GM23338 (cell line): Measurements from ENCODE around the gene PELI3. TPM values are rescaled to one million over a fixed set of nuclear protein-coding genes. Genes with fewer than 3 reads are reported as not detected.
"Not testable (repeated sequence)": the region's sequence is repeated elsewhere in the genome, so short reads cannot be mapped to it uniquely, and the experiment has no call there.

Source experiments
- ATAC-seq: fragments of 200-7000 bp; cut with Tn5 transposase; 3 replicates; pipeline ENCODE4 v1.9.1; 2020
- DNase-seq: peaks from one replicate; pipeline ENCODE4 v3.0.0-alpha.2; 2015; ENCODE audit warnings: low spot score
- H2AFZ ChIP-seq: fragments of 200-600 bp; sonication (generic); 2 replicates; pipeline ENCODE4 v1.8.0; 2016; ENCODE audit warnings: antibody characterized with exemption, mild to moderate bottlenecking, moderate library complexity
- H3F3A ChIP-seq: fragments of 200-600 bp; sonication (generic); replicated peaks from 2 replicates; pipeline ENCODE4 v1.8.0; 2017; ENCODE audit warnings: antibody characterized with exemption, mixed run types, low read depth
- H3K27ac ChIP-seq: fragments of 200-600 bp; sonication (generic); 2 replicates; pipeline ENCODE4 v1.6.1; 2016; ENCODE audit warnings: low read depth
- H3K27me3 ChIP-seq: fragments of 200-600 bp; sonication (generic); 2 replicates; pipeline ENCODE4 v1.8.0; 2016; ENCODE audit warnings: mild to moderate bottlenecking, mixed run types, moderate library complexity; ENCODE audit not compliant: insufficient read depth
- H3K36me3 ChIP-seq: fragments of 200-600 bp; sonication (generic); 2 replicates; pipeline ENCODE4 v1.8.0; 2016; ENCODE audit warnings: mild to moderate bottlenecking; ENCODE audit not compliant: insufficient read depth
- H3K4me1 ChIP-seq: fragments of 200-600 bp; sonication (generic); 2 replicates; pipeline ENCODE4 v1.8.0; 2016; ENCODE audit warnings: mild to moderate bottlenecking, moderate library complexity; ENCODE audit not compliant: insufficient read depth
- H3K4me2 ChIP-seq: fragments of 200-600 bp; sonication (generic); 2 replicates; pipeline ENCODE4 v1.7.1; 2017; ENCODE audit warnings: mixed run types
- H3K4me3 ChIP-seq: fragments of 200-600 bp; sonication (generic); 2 replicates; pipeline ENCODE4 v1.6.1; 2016; ENCODE audit warnings: mixed run types
- H3K79me2 ChIP-seq: fragments of 200-600 bp; sonication (generic); replicated peaks from 2 replicates; pipeline ENCODE4 v1.8.0; 2017; ENCODE audit warnings: mild to moderate bottlenecking; ENCODE audit not compliant: insufficient read depth
- H3K9me2 ChIP-seq: fragments of 200-600 bp; sonication (generic); 2 replicates; pipeline ENCODE4 v1.8.0; 2017; ENCODE audit not compliant: insufficient read depth
- H4K20me1 ChIP-seq: fragments of 200-600 bp; sonication (generic); replicated peaks from 2 replicates; pipeline ENCODE4 v1.8.0; 2017; ENCODE audit warnings: mild to moderate bottlenecking; ENCODE audit not compliant: insufficient read depth
- H3K27ac Mint-ChIP-seq: 2 replicates; pipeline ENCODE4 v1.8.0; 2020; ENCODE audit warnings: inconsistent platforms, mild to moderate bottlenecking, moderate library complexity, mixed read lengths
- H3K27me3 Mint-ChIP-seq: 3 replicates; pipeline ENCODE4 v1.8.0; 2022; ENCODE audit warnings: low read depth, mild to moderate bottlenecking, moderate library complexity, mixed read lengths, inconsistent platforms; ENCODE audit not compliant: insufficient read depth, poor library complexity
- H3K36me3 Mint-ChIP-seq: 3 replicates; pipeline ENCODE4 v1.8.0; 2021; ENCODE audit warnings: low read depth, mild to moderate bottlenecking, inconsistent platforms, moderate library complexity, mixed read lengths
- H3K4me1 Mint-ChIP-seq: 3 replicates; pipeline ENCODE4 v1.8.0; 2020; ENCODE audit warnings: mild to moderate bottlenecking, inconsistent platforms, mixed read lengths
- H3K4me3 Mint-ChIP-seq: 3 replicates; pipeline ENCODE4 v1.8.0; 2021; ENCODE audit warnings: moderate library complexity, mild to moderate bottlenecking, inconsistent platforms, mixed read lengths
- H3K9me3 Mint-ChIP-seq: 3 replicates; pipeline ENCODE4 v1.8.0; 2020; ENCODE audit warnings: moderate library complexity, mild to moderate bottlenecking, inconsistent platforms, mixed read lengths
- CREB1 ChIP-seq: fragments of 250-450 bp; sonication (Bioruptor Pico); IDR thresholded peaks from 2 replicates; pipeline ENCODE4 v1.5.0; 2020; ENCODE audit warnings: low read depth, mild to moderate bottlenecking, moderate library complexity
- EZH2phosphoT487 ChIP-seq: fragments of 200-600 bp; sonication (generic); IDR thresholded peaks from one replicate; pipeline ENCODE4 v1.8.1; 2018; ENCODE audit warnings: antibody characterized with exemption; ENCODE audit not compliant: unreplicated experiment
- JUNB ChIP-seq: IDR thresholded peaks from one replicate; pipeline ENCODE4 v1.6.1; 2016; ENCODE audit warnings: antibody characterized with exemption; ENCODE audit not compliant: unreplicated experiment
- STAT1 ChIP-seq: IDR thresholded peaks from one replicate; pipeline ENCODE4 v1.6.1; 2016; ENCODE audit warnings: antibody characterized with exemption; ENCODE audit not compliant: unreplicated experiment
- ZNF331 ChIP-seq: fragments of 250-450 bp; sonication (Bioruptor Pico); IDR thresholded peaks from 2 replicates; pipeline ENCODE4 v1.5.0; 2020; ENCODE audit warnings: low read depth, mild to moderate bottlenecking, moderate library complexity
- polyA plus RNA-seq: library from polyadenylated mRNA; unstranded; fragments of >200 nt; fragmentation: Nextera tagmentation; extraction: Ambion mirVana; gene quantifications from 2 replicates; pipeline ENCODE4 v1.2.1, GENCODE V29; 2016
- total RNA-seq: library from RNA; depleted of rRNA; stranded (reverse); fragments of >200 nt; shearing (Covaris generic); gene quantifications from 2 replicates; pipeline ENCODE4 v1.2.3, GENCODE V29; 2014
- TF ChIP-seq, protein P1 (sequence below): fragments of 250-450 bp; sonication (Bioruptor Pico); IDR thresholded peaks from 2 replicates; pipeline ENCODE4 v1.5.0; 2020; ENCODE audit warnings: mild to moderate bottlenecking, moderate library complexity
- TF ChIP-seq, protein P2 (sequence below): IDR thresholded peaks from 2 replicates; pipeline ENCODE4 v1.6.1; 2016; ENCODE audit warnings: antibody characterized with exemption

The PELI3 gene
- total and polyA plus RNA-seq, 2 experiments from 2014 or later, result 2.8 to 9.1 TPM

DNA sequence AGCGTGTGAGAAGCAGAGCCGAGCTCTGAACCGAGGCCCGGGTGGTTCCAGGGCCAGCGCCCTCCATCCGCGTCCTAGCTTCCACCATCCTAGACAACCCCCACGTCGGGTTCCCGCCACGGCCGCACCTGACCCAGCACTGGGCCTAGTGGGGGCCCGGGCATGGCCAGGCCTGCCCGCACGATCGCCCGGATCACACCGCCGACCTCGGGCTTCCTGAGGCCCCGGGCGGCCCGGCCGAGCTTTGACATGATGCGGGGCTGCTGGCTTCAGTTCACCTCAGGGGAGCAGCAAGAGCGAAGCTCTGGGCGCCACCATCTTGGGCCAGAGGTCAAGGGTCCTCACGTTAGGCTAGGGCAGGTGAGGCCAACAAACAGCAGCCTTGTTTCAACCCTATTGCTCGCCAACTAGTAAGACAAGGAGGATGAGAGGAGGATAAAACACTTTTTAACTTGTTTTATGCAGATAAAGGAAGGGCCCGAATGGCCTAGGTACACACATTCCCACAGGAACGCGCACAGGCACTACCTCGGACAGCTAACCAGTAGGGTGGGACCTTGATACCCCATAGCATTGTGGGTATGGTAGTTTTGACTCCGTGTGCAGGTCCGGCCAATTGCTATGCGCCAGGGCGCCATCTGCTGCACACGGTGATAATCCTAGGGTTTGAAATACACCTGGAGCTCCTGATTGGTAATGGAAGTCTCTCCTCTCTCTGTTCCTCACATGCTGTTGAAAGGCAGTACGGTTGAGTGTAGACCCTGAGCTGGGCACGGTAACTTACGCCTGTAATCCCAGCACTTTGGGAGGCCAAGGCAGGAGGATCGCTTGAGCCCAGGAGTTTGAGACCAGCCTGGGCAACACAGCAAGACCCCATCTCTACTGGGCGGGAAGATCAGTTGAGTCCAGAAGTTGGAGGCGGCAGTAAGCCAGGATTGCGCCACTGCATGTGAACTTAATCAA, 27.9 kb upstream of the PELI3 start, which contains the start of gene MRPL11 (continued):
- TF ChIP-seq, protein P1, sequence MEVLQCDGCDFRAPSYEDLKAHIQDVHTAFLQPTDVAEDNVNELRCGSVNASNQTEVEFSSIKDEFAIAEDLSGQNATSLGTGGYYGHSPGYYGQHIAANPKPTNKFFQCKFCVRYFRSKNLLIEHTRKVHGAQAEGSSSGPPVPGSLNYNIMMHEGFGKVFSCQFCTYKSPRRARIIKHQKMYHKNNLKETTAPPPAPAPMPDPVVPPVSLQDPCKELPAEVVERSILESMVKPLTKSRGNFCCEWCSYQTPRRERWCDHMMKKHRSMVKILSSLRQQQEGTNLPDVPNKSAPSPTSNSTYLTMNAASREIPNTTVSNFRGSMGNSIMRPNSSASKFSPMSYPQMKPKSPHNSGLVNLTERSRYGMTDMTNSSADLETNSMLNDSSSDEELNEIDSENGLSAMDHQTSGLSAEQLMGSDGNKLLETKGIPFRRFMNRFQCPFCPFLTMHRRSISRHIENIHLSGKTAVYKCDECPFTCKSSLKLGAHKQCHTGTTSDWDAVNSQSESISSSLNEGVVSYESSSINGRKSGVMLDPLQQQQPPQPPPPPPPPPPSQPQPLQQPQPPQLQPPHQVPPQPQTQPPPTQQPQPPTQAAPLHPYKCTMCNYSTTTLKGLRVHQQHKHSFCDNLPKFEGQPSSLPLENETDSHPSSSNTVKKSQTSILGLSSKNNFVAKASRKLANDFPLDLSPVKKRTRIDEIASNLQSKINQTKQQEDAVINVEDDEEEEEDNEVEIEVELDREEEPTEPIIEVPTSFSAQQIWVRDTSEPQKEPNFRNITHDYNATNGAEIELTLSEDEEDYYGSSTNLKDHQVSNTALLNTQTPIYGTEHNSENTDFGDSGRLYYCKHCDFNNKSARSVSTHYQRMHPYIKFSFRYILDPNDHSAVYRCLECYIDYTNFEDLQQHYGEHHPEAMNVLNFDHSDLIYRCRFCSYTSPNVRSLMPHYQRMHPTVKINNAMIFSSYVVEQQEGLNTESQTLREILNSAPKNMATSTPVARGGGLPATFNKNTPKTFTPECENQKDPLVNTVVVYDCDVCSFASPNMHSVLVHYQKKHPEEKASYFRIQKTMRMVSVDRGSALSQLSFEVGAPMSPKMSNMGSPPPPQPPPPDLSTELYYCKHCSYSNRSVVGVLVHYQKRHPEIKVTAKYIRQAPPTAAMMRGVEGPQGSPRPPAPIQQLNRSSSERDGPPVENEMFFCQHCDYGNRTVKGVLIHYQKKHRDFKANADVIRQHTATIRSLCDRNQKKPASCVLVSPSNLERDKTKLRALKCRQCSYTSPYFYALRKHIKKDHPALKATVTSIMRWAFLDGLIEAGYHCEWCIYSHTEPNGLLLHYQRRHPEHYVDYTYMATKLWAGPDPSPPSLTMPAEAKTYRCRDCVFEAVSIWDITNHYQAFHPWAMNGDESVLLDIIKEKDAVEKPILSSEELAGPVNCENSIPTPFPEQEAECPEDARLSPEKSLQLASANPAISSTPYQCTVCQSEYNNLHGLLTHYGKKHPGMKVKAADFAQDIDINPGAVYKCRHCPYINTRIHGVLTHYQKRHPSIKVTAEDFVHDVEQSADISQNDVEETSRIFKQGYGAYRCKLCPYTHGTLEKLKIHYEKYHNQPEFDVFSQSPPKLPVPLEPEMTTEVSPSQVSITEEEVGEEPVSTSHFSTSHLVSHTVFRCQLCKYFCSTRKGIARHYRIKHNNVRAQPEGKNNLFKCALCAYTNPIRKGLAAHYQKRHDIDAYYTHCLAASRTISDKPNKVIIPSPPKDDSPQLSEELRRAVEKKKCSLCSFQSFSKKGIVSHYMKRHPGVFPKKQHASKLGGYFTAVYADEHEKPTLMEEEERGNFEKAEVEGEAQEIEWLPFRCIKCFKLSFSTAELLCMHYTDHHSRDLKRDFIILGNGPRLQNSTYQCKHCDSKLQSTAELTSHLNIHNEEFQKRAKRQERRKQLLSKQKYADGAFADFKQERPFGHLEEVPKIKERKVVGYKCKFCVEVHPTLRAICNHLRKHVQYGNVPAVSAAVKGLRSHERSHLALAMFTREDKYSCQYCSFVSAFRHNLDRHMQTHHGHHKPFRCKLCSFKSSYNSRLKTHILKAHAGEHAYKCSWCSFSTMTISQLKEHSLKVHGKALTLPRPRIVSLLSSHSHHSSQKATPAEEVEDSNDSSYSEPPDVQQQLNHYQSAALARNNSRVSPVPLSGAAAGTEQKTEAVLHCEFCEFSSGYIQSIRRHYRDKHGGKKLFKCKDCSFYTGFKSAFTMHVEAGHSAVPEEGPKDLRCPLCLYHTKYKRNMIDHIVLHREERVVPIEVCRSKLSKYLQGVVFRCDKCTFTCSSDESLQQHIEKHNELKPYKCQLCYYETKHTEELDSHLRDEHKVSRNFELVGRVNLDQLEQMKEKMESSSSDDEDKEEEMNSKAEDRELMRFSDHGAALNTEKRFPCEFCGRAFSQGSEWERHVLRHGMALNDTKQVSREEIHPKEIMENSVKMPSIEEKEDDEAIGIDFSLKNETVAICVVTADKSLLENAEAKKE (CRISPR knock-in tag), result no peak
- TF ChIP-seq ZNF331 (CRISPR knock-in tag) (no peak), EZH2phosphoT487 (no peak), STAT1 (no peak), JUNB (no peak), CREB1 (CRISPR knock-in tag) (no peak)
- TF ChIP-seq, protein P2, sequence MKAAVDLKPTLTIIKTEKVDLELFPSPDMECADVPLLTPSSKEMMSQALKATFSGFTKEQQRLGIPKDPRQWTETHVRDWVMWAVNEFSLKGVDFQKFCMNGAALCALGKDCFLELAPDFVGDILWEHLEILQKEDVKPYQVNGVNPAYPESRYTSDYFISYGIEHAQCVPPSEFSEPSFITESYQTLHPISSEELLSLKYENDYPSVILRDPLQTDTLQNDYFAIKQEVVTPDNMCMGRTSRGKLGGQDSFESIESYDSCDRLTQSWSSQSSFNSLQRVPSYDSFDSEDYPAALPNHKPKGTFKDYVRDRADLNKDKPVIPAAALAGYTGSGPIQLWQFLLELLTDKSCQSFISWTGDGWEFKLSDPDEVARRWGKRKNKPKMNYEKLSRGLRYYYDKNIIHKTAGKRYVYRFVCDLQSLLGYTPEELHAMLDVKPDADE, result peak; percentile 90

DNA sequence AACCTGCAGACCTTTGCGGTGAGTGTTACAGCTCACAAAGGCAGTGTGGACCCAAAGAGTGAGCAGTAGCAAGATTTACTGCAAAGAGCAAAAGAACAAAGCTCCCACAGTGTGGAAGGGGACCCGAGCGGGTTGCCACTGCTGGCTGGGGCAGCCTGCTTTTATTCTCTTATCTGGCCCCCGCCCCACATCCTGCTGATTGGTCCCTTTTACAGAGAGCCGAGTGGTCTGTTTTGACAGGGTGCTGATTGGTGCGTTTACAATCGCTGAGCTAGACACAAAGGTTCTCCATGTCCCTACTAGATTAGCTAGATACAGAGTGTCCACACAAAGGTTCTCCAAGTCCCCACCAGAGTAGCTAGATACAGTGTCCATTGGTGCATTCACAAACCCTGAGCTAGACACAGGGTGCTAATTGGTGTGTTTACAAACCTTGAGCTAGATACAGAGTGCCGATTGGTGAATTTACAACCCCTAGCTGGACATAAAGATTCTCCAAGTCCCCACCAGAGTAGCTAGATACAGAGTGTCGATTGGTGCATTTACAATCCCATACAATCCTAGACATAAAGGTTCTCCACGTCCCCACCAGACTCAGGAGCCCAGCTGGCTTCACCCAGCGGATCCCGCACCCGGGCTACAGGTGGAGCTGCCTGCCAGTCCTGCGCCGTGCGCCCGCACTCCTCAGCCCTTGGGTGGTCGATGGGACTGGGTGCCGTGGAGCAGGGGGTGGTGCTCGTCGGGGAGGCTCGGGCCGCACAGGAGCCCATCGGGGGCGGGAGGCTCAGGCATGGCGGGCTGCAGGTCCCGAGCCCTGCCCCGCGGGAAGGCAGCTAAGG, 26.4 kb upstream of the PELI3 start:
- peaks cover 16% of the 10 kb centered on the region for H3K79me2 ChIP-seq
- not testable (repeated sequence) for H3K4me3 Mint-ChIP-seq, H3K4me2 ChIP-seq, H3K27me3 ChIP-seq, H3K4me3 ChIP-seq, H2AFZ ChIP-seq, H3K27ac ChIP-seq, H3K9me2 ChIP-seq, H3F3A ChIP-seq, H3K4me1 ChIP-seq, H4K20me1 ChIP-seq, H3K27ac Mint-ChIP-seq, ATAC-seq, DNase-seq, H3K4me1 Mint-ChIP-seq, H3K36me3 ChIP-seq
- H3K27me3 Mint-ChIP-seq, result peaks cover 11% of the 10 kb centered on the region
- peaks cover 45% of the 10 kb centered on the region for H3K9me3 Mint-ChIP-seq
- peaks cover 49% of the 10 kb centered on the region for H3K36me3 Mint-ChIP-seq

DNA sequence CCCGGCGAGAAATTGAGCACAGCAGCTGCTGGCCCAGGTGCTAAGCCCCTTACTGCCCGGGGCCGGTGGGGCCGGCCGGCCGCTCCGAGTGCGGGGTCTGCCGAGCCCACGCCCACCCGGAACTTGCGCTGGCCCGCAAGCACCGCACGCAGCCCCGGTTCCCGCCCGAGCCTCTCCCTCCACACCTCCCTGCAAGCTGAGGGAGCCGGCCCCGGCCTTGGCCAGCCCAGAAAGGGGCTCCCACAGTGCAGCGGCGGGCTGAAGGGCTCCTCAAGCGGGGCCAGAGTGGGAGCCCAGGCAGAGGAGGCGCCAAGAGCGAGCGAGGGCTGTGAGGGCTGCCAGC, 25.8 kb upstream of the PELI3 start:
- not testable (repeated sequence) for H3K27ac ChIP-seq, H3K4me2 ChIP-seq, H3K36me3 ChIP-seq, H3K27ac Mint-ChIP-seq, H3K9me2 ChIP-seq, H3K4me3 Mint-ChIP-seq, H3F3A ChIP-seq, H2AFZ ChIP-seq, H3K4me3 ChIP-seq, H3K27me3 ChIP-seq, H3K4me1 ChIP-seq, DNase-seq, ATAC-seq, H4K20me1 ChIP-seq
- Mint-ChIP-seq H3K36me3 (peaks cover 46% of the 10 kb centered on the region), H3K27me3 (peaks cover 11% of the 10 kb centered on the region), H3K4me1 (peaks cover 14% of the 10 kb centered on the region), H3K9me3 (peaks cover 45% of the 10 kb centered on the region)
- H3K79me2 ChIP-seq, result peaks cover 16% of the 10 kb centered on the region
